ENCODE measurements around the gene GABBR2. TPM values are rescaled to one million over a fixed set of nuclear protein-coding genes. Genes with fewer than 3 reads are reported as not detected.

The GABBR2 gene
- total and polyA plus RNA-seq, 9 of the 15 experiments (the other 6 are each of a cell fraction or from before 2014, with no cell fraction given) = 0.15 to 1.9 (median 0.32) TPM

DNA sequence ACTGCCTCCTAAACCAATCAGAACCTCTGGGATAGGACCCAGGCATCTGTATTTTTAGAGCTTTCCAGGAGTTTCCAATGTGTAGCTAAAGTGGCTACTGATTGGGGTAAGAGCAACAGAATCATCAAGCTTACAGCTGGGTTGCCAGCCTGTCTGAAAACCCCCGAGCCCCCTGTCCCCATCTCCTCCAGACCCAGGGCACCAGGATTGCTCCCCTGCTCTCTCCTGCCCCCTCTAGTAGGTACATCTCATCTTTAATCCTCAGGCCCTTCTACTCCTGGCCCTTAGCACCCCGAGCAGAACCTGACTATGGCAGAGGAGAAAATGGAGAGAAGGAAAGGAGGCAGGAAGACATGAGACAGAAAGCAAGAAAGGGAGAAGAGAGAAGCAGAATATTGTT, 204.9 kb downstream of the GABBR2 start:
- BruUV-seq (replicated peaks) = no TSS peak
- CTCF ChIA-PET (ENCODE audit: low intra/inter-chr PET ratio) = no interaction called here
- ATAC-seq (peak; percentile 30), DNase-seq (ENCODE audit: extremely low read depth in 1 of 4, low spot score in 3 of 4) (no peak), FAIRE-seq (no peak)
- Histone ChIP-seq H3K9me3 (replicated peaks; ENCODE audit: control insufficient read depth, insufficient read depth, low read depth, low read length) (no peaks in the 10 kb centered on the region), H3K79me2 (ENCODE audit: control insufficient read depth, insufficient read depth, low read length) (no peaks in the 10 kb centered on the region), H3K27me3 (ENCODE audit: control insufficient read depth in 2 of 2, insufficient read depth in 2 of 2, low read length in 2 of 2) (no peaks in the 10 kb centered on the region; a peak in 1 of 5 replicates), H3K27ac (ENCODE audit: extremely low read depth, low read depth, low read length) (no peak overlapping the region), H3K4me3 (no peak overlapping the region), H3K4me1 (replicated peaks in 1 of 2; ENCODE audit: control insufficient read depth in 2 of 2, insufficient read depth in 2 of 2, low read length in 2 of 2) (peaks cover 0 to 3% of the 10 kb centered on the region in 2 experiments; a peak in 2 of 5 replicates), H3K4me2 (ENCODE audit: insufficient read depth, low read length) (no peak overlapping the region), H3K36me3 (ENCODE audit: control insufficient read depth, insufficient read depth, low read length) (no peaks in the 10 kb centered on the region), H2AFZ (ENCODE audit: low read depth, low read length) (peak overlapping the region; percentile 48; the same call in 1 of the 2 replicates), H3K9me1 (ENCODE audit: control insufficient read depth, insufficient read depth, low read length) (no peaks in the 10 kb centered on the region), H3K9ac (ENCODE audit: insufficient read depth in 1 of 2, low read depth in 2 of 2, low read length in 2 of 2) (no peak overlapping the region), H4K20me1 (replicated peaks; ENCODE audit: control insufficient read depth, insufficient read depth, low read length) (no peaks in the 10 kb centered on the region)
- intact Hi-C loops (cut with micrococcal nuclease) = no loop called here
- in situ Hi-C loops (cut with MboI) = no loop called here
- 19% methylated on average over 2 of the region's 2 CpGs for WGBS (ENCODE audit: insufficient coverage, low coverage, missing lambda C conversion rate)
- POLR2A ChIA-PET = interaction anchor here (0.6 to 1.4 kb wide), 3 partner anchors 12 to 225 kb away, joined by 3 to 4 read pairs (median 3); no protein-coding TSS in a partner anchor
- TF ChIP-seq TBL1XR1 (IDR thresholded peaks at IDR 0.05; ENCODE audit: low read length in 2 of 2) = no peak
- TF ChIP-seq SLC30A9 (CRISPR knock-in tag; IDR thresholded peaks at IDR 0.05) = no peak
- no peak for TF ChIP-seq ZKSCAN8 (CRISPR knock-in tag; IDR thresholded peaks at IDR 0.05)
- TF ChIP-seq RFX1 (IDR thresholded peaks at IDR 0.05) = no peak
- no peak for TF ChIP-seq NRF1 (conservative IDR thresholded peaks at IDR 0.05 in 1 of 2, IDR thresholded peaks at IDR 0.05 in 1 of 2)
- TF ChIP-seq ZNF785 (CRISPR knock-in tag; IDR thresholded peaks at IDR 0.05) = no peak
- no peak for TF ChIP-seq MEF2D (tag; conservative IDR thresholded peaks at IDR 0.05; ENCODE audit: low read depth)
- no peak for TF ChIP-seq ZNF174 (CRISPR knock-in tag; IDR thresholded peaks at IDR 0.05)
- TF ChIP-seq KLF6 (CRISPR knock-in tag; IDR thresholded peaks at IDR 0.05; ENCODE audit: borderline replicate concordance) = no peak
- no peak for TF ChIP-seq PBX2 (CRISPR knock-in tag; IDR thresholded peaks at IDR 0.05; ENCODE audit: low read depth)
- no peak for TF ChIP-seq PBX2 (tag; conservative IDR thresholded peaks at IDR 0.05; ENCODE audit: low read depth)
- no peak for TF ChIP-seq ZNF583 (CRISPR knock-in tag; IDR thresholded peaks at IDR 0.05)
- TF ChIP-seq RAD21 (CRISPR knock-in tag; conservative IDR thresholded peaks at IDR 0.05 in 1 of 2, IDR thresholded peaks at IDR 0.05 in 1 of 2) = no peak
- TF ChIP-seq SMARCA5 (IDR thresholded peaks at IDR 0.05) = no peak
- TF ChIP-seq NFYB (IDR thresholded peaks at IDR 0.05; ENCODE audit: extremely low read depth, insufficient read length) = no peak
- no peak for TF ChIP-seq HNRNPK (IDR thresholded peaks at IDR 0.05; ENCODE audit: low read depth, low read length, poor library complexity, severe bottlenecking)
- no peak for TF ChIP-seq ELF1 (tag; IDR thresholded peaks at IDR 0.05)
- no peak for TF ChIP-seq ZBTB33 (CRISPR knock-in tag; IDR thresholded peaks at IDR 0.05)
- TF ChIP-seq NFXL1 (CRISPR knock-in tag; IDR thresholded peaks at IDR 0.05) = no peak
- no peak for TF ChIP-seq BCL6 (CRISPR knock-in tag; IDR thresholded peaks at IDR 0.05)

Measured in K562 (cell line).